Measurements from ENCODE around the gene TMEM150A.
"Not testable (repeated sequence)": the region's sequence is repeated elsewhere in the genome, so short reads cannot be mapped to it uniquely, and the experiment has no call there.

Gene TMEM150A

DNA sequence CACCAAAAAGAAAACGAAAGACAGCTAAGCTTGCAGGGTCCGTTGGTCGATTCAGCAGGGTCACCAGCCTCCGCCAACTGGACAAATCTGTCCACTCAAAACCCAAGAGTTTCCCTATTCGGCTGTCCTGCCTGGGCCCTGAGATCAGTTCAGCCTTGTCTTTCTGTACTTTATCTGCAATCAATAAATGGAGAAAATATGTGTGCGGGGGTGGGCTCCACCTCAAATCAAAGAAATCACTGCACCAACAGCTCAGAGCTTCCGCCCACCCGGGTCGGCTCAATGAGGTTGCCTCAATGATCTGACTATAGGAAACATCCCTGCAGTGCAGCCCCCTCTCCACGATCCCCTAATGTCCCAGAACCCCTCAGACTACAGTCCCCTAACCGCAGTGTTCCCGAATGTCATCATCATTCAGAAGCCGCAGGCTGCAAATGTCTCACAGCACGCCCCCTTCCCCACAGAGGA, 41.7 kb downstream of the TMEM150A start:
- DNase-seq (ENCODE audit: low spot score), result no peak
- TF ChIP-seq, protein P1, sequence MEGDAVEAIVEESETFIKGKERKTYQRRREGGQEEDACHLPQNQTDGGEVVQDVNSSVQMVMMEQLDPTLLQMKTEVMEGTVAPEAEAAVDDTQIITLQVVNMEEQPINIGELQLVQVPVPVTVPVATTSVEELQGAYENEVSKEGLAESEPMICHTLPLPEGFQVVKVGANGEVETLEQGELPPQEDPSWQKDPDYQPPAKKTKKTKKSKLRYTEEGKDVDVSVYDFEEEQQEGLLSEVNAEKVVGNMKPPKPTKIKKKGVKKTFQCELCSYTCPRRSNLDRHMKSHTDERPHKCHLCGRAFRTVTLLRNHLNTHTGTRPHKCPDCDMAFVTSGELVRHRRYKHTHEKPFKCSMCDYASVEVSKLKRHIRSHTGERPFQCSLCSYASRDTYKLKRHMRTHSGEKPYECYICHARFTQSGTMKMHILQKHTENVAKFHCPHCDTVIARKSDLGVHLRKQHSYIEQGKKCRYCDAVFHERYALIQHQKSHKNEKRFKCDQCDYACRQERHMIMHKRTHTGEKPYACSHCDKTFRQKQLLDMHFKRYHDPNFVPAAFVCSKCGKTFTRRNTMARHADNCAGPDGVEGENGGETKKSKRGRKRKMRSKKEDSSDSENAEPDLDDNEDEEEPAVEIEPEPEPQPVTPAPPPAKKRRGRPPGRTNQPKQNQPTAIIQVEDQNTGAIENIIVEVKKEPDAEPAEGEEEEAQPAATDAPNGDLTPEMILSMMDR (IDR thresholded peaks at IDR 0.05; ENCODE audit: extremely low read depth, missing control alignments), result no peak

DNA sequence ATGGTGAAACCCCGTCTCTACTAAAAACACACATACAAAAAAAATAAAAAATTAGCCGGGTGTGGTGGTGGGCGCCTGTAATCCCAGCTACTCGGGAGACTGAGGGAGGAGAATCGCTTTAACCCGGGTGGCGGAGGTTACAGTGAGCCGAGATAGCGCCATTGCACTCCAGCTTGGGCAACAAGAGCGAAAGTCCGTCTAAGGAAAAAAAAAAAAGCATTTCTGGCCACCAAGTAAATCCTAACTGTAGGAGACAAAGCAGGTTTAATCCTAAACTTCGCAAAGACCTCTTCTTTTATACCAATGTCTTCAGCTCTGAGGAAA, 42.1 kb downstream of the TMEM150A start:
- DNase-seq (ENCODE audit: low spot score), result not testable (repeated sequence)

DNA sequence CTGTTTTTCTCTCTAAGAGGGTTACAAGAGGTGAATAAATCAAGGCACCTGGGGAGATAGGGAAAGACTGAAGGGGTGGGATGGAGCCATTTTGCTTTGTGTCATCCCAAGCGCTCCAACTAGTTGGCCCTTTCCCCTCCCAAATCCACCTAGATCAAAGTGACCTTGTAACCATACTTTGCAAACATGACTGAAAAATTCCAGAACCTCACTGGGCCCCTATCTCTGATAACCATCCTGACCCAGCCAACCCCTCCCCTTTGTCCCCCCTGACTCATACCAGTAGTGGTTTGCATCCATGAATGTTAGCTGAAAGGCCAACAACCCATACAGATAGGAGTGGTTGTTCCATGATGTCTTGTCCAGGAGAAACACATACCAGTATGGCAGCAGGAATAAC, 44.3 kb downstream of the TMEM150A start:
- DNase-seq (ENCODE audit: low spot score), result no peak
- TF ChIP-seq, protein P1 (IDR thresholded peaks at IDR 0.05; ENCODE audit: extremely low read depth, missing control alignments), result no peak

DNA sequence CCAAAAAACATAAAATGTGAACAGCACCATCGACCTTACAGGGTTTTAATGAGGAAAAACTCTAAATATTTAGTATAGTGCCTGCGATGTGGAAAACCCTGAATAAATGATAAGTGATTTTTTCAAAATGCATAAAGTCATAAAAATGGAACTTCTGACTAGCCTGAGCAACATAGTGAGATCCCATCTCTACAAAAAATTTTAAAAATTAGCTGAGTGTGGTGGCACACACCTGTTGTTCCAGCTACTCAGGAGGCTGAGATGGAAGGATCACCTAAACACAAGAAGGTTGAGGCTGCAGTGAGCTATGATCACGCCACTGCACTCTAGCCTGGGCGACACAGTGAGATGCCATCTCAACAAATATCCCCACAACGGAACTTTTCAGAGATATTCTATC, 45.4 kb downstream of the TMEM150A start:
- DNase-seq (ENCODE audit: low spot score), result no peak
- TF ChIP-seq, protein P1 (IDR thresholded peaks at IDR 0.05; ENCODE audit: extremely low read depth, missing control alignments), result no peak

DNA sequence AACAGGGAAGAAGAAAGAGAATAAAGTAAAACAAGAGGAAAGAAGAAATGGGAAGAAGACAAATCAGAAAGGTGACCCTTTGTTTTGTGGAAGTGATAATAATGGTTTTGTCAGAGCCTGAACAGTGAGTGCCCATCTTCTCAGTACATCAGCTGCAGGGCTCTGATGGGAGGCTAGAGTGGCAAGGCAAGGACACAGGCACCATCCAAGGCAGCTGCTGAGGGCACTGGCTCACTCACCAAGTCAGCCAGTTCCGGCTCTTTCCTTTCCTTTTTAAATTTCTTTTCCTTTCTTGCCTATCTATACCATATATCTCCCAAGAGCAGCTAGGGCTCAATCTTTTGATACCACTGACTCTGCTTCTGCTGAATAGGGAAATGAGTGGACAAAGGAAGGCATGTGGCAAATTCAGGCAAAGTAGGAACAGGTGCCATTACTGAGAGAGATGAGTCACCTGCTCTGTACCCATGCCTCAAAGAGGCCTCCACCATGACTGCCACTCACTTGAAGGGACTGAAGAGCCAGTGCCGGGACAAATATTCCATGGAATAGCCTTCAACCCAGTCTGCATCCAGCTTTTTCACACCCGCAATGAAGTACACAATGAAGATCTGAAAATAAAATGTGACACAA, 47.4 kb downstream of the TMEM150A start:
- TF ChIP-seq, protein P1 (IDR thresholded peaks at IDR 0.05; ENCODE audit: extremely low read depth, missing control alignments), result no peak
- DNase-seq (ENCODE audit: low spot score), result no peak

DNA sequence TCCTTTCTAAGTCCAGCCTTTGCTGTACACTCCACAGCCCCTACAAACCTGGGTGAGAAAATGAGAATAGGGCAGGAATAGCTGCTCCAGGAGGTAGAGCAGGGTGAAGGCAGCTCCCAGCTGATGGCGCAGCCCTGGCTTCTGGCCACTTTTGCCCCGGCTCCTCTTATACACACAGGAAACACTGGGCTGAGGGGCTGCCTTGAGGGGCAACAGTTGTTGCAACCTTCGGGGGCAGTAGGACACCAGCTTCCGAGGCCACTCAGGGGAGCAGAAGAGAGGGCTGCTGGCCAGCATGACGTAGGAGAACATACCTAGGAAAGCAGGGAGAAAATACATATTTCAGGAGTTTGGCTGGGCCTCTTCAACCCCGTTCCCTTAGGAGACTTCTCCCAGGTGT, 49.3 kb downstream of the TMEM150A start:
- TF ChIP-seq, protein P1 (IDR thresholded peaks at IDR 0.05; ENCODE audit: extremely low read depth, missing control alignments), result no peak
- DNase-seq (ENCODE audit: low spot score), result no peak

DNA sequence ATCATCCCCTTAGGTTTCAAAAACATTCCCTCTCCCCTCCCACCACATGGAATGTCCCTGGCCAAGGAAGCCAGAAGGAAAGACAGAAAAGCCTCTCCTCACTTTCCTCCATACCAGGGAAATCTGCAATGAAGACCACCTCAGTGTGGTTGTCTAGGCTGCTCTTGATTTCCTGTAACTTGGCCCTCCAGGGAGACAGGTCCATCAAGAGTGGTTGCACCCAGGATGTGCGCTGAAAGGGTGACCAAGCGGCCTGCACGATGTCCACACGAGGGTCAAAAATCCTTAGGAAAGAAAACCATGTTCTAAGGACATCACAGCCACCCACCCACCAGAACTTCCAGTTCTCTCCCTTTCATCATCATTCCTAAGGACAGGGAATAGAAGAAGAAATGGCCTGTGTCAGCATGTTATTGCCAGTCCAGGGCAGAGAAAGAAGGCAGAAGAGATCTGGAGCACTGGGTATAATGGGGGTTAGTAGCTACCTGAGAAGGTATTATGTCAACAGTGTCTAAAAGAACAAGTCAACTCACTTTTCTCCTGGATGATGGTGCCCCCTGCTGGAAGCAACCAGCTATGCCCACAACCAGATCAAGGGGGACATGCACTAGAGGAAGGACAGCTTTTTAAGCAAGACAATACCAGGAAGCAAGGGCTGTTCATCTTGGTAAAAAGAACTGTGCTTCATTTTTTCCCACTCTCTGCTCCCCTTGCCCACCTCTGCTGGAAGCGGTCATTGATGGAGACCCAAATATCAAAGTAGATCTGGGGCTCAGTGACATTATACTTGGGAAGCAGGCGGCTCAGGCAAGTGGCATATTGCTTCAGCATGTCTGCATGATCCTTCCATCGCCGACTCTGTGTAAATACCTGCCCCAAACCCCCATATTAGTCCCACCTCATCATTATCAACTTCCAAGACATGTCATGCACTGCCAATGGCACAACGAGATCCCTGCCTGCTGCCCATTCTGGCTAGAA, 50.5 kb downstream of the TMEM150A start:
- TF ChIP-seq, protein P1 (IDR thresholded peaks at IDR 0.05; ENCODE audit: extremely low read depth, missing control alignments), result peak; percentile 97
- peak; percentile 75 for DNase-seq (ENCODE audit: low spot score)
